NCI-H2107 (cell line): Measurements from ENCODE around the gene SNX25.
"Not testable (repeated sequence)": the region's sequence is repeated elsewhere in the genome, so short reads cannot be mapped to it uniquely, and the experiment has no call there.

Source experiments
- DNase-seq: peaks from one replicate; lab custom pipeline; 2025; lab: John Stamatoyannopoulos, UW

The SNX25 gene

GRCh38 chr4:185344743-185345538, 135.5 kb downstream of the SNX25 start:
- no peak for DNase-seq

GRCh38 chr4:185346975-185347601, 137.7 kb downstream of the SNX25 start:
- DNase-seq, result no peak

- no peak for DNase-seq
Measured at GRCh38 chr4:185351691-185352090, 142.3 kb downstream of the SNX25 start.

- DNase-seq, result no peak
Measured at GRCh38 chr4:185352202-185352601, 142.8 kb downstream of the SNX25 start.

- no peak for DNase-seq
Measured at GRCh38 chr4:185352741-185353140, 143.3 kb downstream of the SNX25 start.

GRCh38 chr4:185357211-185357610, 147.8 kb downstream of the SNX25 start:
- DNase-seq, result no peak

- DNase-seq, result no peak
Measured at GRCh38 chr4:185357733-185358440, 148.5 kb downstream of the SNX25 start.

GRCh38 chr4:185358514-185358913, 149.1 kb downstream of the SNX25 start:
- DNase-seq, result no peak

GRCh38 chr4:185358959-185359358, 149.6 kb downstream of the SNX25 start:
- no peak for DNase-seq

- no peak for DNase-seq
Measured at GRCh38 chr4:185359767-185360446, 150.5 kb downstream of the SNX25 start.

- DNase-seq, result no peak
Measured at GRCh38 chr4:185361872-185362271, 152.5 kb downstream of the SNX25 start.

GRCh38 chr4:185362570-185362969, 153.2 kb downstream of the SNX25 start:
- DNase-seq, result not testable (repeated sequence)

GRCh38 chr4:185363251-185363650, 153.9 kb downstream of the SNX25 start:
- DNase-seq, result no peak

- DNase-seq, result no peak
Measured at GRCh38 chr4:185364886-185365285, 155.5 kb downstream of the SNX25 start.

GRCh38 chr4:185369731-185370130, 160.3 kb downstream of the SNX25 start:
- no peak for DNase-seq

- DNase-seq, result no peak
Measured at GRCh38 chr4:185370268-185370949, 161.0 kb downstream of the SNX25 start.

- no peak for DNase-seq
Measured at GRCh38 chr4:185371702-185372101, 162.3 kb downstream of the SNX25 start.

- no peak for DNase-seq
Measured at GRCh38 chr4:185374027-185374426, 164.6 kb downstream of the SNX25 start.

- no peak for DNase-seq
Measured at GRCh38 chr4:185374573-185374972, 165.2 kb downstream of the SNX25 start.

GRCh38 chr4:185378264-185378663, 168.9 kb downstream of the SNX25 start:
- DNase-seq, result no peak

GRCh38 chr4:185379326-185380295, 170.2 kb downstream of the SNX25 start:
- DNase-seq, result no peak
